ENCODE data around the gene PFN2. TPM values are rescaled to one million over a fixed set of nuclear protein-coding genes. Genes with fewer than 3 reads are reported as not detected.
"Not testable (repeated sequence)": the region's sequence is repeated elsewhere in the genome, so short reads cannot be mapped to it uniquely, and the experiment has no call there.

PFN2 gene
- total RNA-seq, 1 donor, result 196 TPM

- no peak overlapping the region for H3K4me3 ChIP-seq (ENCODE audit: low read depth, low read length)
- no peak for TF ChIP-seq CTCF (IDR thresholded peaks at IDR 0.05; ENCODE audit: insufficient read depth, low read depth, low read length)
- DNase-seq (ENCODE audit: low read depth), result no peak
Observed at GRCh38 chr3:149942409-149942808, 28.3 kb downstream of the PFN2 start.

- peak; percentile 22 for DNase-seq (ENCODE audit: low read depth)
- H3K4me3 ChIP-seq (ENCODE audit: low read depth, low read length), result no peak overlapping the region
- TF ChIP-seq CTCF (IDR thresholded peaks at IDR 0.05; ENCODE audit: insufficient read depth, low read depth, low read length), result no peak
Observed at GRCh38 chr3:149941946-149942345, 28.7 kb downstream of the PFN2 start.

GRCh38 chr3:149941186-149941585 lies 29.5 kb downstream of the PFN2 start:
- no peak for TF ChIP-seq CTCF (IDR thresholded peaks at IDR 0.05; ENCODE audit: insufficient read depth, low read depth, low read length)
- no peak overlapping the region for H3K4me3 ChIP-seq (ENCODE audit: low read depth, low read length)
- no peak for DNase-seq (ENCODE audit: low read depth)

GRCh38 chr3:149938392-149939055 lies 32.2 kb downstream of the PFN2 start:
- not testable (repeated sequence) for H3K4me3 ChIP-seq (ENCODE audit: low read depth, low read length); DNase-seq (ENCODE audit: low read depth)

GRCh38 chr3:149936812-149937230 lies 33.9 kb downstream of the PFN2 start:
- peak; percentile 86 for TF ChIP-seq CTCF (IDR thresholded peaks at IDR 0.05; ENCODE audit: insufficient read depth, low read depth, low read length)
- peak; percentile 66 for DNase-seq (ENCODE audit: low read depth)
- no peak overlapping the region for H3K4me3 ChIP-seq (ENCODE audit: low read depth, low read length)

GRCh38 chr3:149934524-149934923 lies 36.2 kb downstream of the PFN2 start:
- no peak overlapping the region for H3K4me3 ChIP-seq (ENCODE audit: low read depth, low read length)
- no peak for TF ChIP-seq CTCF (IDR thresholded peaks at IDR 0.05; ENCODE audit: insufficient read depth, low read depth, low read length)
- peak; percentile 67 for DNase-seq (ENCODE audit: low read depth)

GRCh38 chr3:149933858-149934257 lies 36.8 kb downstream of the PFN2 start:
- TF ChIP-seq CTCF (IDR thresholded peaks at IDR 0.05; ENCODE audit: insufficient read depth, low read depth, low read length), result no peak
- no peak for DNase-seq (ENCODE audit: low read depth)
- H3K4me3 ChIP-seq (ENCODE audit: low read depth, low read length), result no peak overlapping the region

Data from fibroblast of villous mesenchyme (primary cell).